ENCODE results near the gene NPR1.
A peak's percentile ranks its signal among the peaks of the same experiment; 100 is the strongest.
"Not testable (repeated sequence)": the region's sequence is repeated elsewhere in the genome, so short reads cannot be mapped to it uniquely, and the experiment has no call there.

NPR1 gene

DNA sequence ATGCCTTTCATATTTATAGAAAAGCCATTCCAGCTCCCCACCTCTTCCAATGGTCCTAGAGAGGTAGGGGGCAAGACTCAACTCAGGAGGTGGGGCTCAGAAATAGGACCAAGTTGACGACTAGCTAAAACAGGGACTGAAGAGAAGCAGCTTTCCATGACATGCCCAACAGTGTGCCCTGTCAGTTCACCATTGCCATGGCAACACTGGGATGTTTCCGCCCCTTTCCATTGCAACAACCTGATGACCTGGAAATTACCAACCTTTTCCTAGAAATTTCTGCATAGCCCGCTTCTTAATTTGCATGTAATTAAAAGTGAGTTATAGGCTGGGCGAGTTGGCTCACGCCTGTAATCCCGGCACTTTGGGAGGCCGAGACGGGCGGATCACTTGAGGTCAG is 27.0 kb downstream of the NPR1 start:
- POLR2A ChIA-PET, result interaction anchor here (1.8 kb wide), 1 partner anchor 23 kb away, joined by 7 read pairs; the partner anchor contains the start of gene INTS3
- TF ChIP-seq PKNOX1 (IDR thresholded peaks at IDR 0.05) (0 out of 2 replicates have a peak, but pooled peaks have one; percentile 47), FOXA1 (IDR thresholded peaks at IDR 0.05) (no peak)
- CTCF ChIA-PET, result interaction anchor here (0.6 kb wide), 1 partner anchor 91 kb away, joined by 3 read pairs; no protein-coding TSS in a partner anchor
- no peak for DNase-seq (ENCODE audit: extremely low spot score)

GRCh38 chr1:153711026-153711425 is 32.5 kb downstream of the NPR1 start:
- CTCF ChIA-PET, result no interaction called here
- TF ChIP-seq SUZ12 (IDR thresholded peaks at IDR 0.05) (no peak), ZNF384 (IDR thresholded peaks at IDR 0.05) (no peak), PKNOX1 (IDR thresholded peaks at IDR 0.05) (no peak), L3MBTL2 (conservative IDR thresholded peaks at IDR 0.05) (no peak), HDGF (IDR thresholded peaks at IDR 0.05; ENCODE audit: borderline replicate concordance) (no peak), CTBP1 (IDR thresholded peaks at IDR 0.05; ENCODE audit: borderline replicate concordance) (no peak), LEF1 (IDR thresholded peaks at IDR 0.05; ENCODE audit: borderline replicate concordance) (no peak), NFRKB (IDR thresholded peaks at IDR 0.05) (no peak), FOXK2 (IDR thresholded peaks at IDR 0.05) (no peak), ELF4 (IDR thresholded peaks at IDR 0.05) (no peak), BHLHE40 (IDR thresholded peaks at IDR 0.05; ENCODE audit: borderline replicate concordance) (no peak), SP1 (IDR thresholded peaks at IDR 0.05) (no peak), TARDBP (IDR thresholded peaks at IDR 0.05) (no peak), ARNT (IDR thresholded peaks at IDR 0.05) (no peak), FOXM1 (IDR thresholded peaks at IDR 0.05; ENCODE audit: borderline replicate concordance) (no peak), FOXA1 (IDR thresholded peaks at IDR 0.05) (no peak)
- no peak for DNase-seq (ENCODE audit: extremely low spot score)
- POLR2A ChIA-PET, result no interaction called here

DNA sequence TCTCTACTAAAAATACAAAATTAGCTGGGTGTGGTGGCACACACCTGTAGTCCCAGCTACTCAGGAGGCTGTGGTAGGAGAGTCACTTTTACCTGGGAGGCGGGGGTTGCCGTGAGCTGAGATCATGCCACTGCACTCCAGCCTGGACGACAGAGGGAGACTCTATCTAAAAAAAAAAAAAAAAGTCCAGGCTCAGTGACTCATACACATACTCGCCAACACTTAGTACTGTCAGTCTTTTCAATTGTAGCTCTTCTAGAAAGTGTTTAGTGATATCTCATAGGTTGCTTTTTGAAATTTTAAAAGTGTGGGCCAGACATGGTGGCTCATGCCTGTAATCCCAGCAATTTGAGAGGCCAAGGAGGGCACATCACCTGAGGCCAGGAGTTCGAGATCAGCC is 37.7 kb downstream of the NPR1 start:
- CTCF ChIA-PET; DNase-seq (ENCODE audit: extremely low spot score): not testable (repeated sequence)
- POLR2A ChIA-PET, result interaction anchor here (1.8 kb wide), 1 partner anchor 11 kb away, joined by 9 read pairs; the partner anchor contains the start of gene INTS3
- TF ChIP-seq ZNF384 (IDR thresholded peaks at IDR 0.05), result peak; percentile 48; the same call in 1 of the 2 replicates

- POLR2A ChIA-PET, result interaction anchor here (1.1 kb wide), 1 partner anchor 10 kb away, joined by 8 read pairs; the partner anchor contains the start of gene INTS3
- DNase-seq (ENCODE audit: extremely low spot score), result no peak
- CTCF ChIA-PET, result no interaction called here
- TF ChIP-seq LEF1 (IDR thresholded peaks at IDR 0.05; ENCODE audit: borderline replicate concordance) (no peak), SUZ12 (IDR thresholded peaks at IDR 0.05) (no peak), PKNOX1 (IDR thresholded peaks at IDR 0.05) (no peak), L3MBTL2 (conservative IDR thresholded peaks at IDR 0.05) (no peak), ELF4 (IDR thresholded peaks at IDR 0.05) (no peak), CTBP1 (IDR thresholded peaks at IDR 0.05; ENCODE audit: borderline replicate concordance) (no peak), FOXK2 (IDR thresholded peaks at IDR 0.05) (no peak), BHLHE40 (IDR thresholded peaks at IDR 0.05; ENCODE audit: borderline replicate concordance) (no peak), ARNT (IDR thresholded peaks at IDR 0.05) (no peak)
These were observed 38.8 kb downstream of the NPR1 start for GRCh38 chr1:153717330-153717729.

DNA sequence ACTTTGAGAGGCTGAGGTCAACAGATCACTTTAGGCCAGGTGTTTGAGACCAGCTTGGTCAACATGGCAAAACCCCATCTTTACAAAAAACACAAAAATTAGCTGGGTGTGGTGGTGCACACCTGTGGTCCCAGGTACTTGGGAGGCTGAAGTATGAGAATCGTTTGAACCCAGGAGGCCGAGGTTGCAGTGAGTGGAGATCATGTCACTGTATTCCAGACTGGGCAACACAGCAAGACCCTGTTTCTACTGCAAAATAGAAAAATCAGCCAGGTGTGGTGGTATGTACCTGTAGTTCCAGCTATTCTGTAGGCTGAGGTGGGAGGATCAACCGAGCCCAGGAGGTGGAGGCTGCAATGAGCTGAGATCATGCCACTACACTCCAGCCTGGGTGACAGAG is 45.2 kb downstream of the NPR1 start:
- POLR2A ChIA-PET, result no interaction called here

DNA sequence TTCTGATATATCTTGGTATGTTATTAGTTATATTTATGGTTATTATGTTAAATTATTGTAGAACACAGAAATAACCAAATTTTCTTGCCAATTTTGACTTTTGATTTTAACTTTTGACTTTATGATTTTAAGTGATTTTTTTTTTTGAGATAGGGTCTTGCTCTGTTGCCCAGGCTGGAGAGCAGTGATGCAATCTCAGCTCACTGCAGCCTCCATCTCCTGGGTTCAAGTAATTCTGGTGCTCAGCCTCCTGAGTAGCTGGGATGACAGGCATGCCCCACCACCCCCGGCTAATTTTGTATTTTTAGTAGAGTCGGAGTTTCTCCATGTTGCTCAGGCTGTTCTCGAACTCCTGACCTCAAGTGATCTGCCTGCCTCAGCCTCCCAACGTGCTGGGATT is 46.1 kb downstream of the NPR1 start:
- CTCF ChIA-PET; DNase-seq (ENCODE audit: extremely low spot score); POLR2A ChIA-PET: not testable (repeated sequence)

More for the DNA sequence above, 45.2 kb downstream of the NPR1 start:
- CTCF ChIA-PET, result no interaction called here
- TF ChIP-seq ZNF384 (IDR thresholded peaks at IDR 0.05) (no peak), CTBP1 (IDR thresholded peaks at IDR 0.05; ENCODE audit: borderline replicate concordance) (no peak), BHLHE40 (IDR thresholded peaks at IDR 0.05; ENCODE audit: borderline replicate concordance) (no peak), FOXA1 (IDR thresholded peaks at IDR 0.05) (no peak), ARNT (IDR thresholded peaks at IDR 0.05) (no peak)
- no peak for DNase-seq (ENCODE audit: extremely low spot score)

GRCh38 chr1:153727463-153728304 is 49.2 kb downstream of the NPR1 start, which contains the start of gene INTS3:
Gene INTS3, plus strand, starts transcription at chr1:153728050. Its CDS starts 585 bp downstream, at chr1:153728635.
- CTCF ChIA-PET, result interaction anchor here (0.5 kb wide), 1 partner anchor 190 kb away, joined by 3 read pairs; no protein-coding TSS in a partner anchor
- TF ChIP-seq PKNOX1 (IDR thresholded peaks at IDR 0.05) (peak; percentile 99), L3MBTL2 (conservative IDR thresholded peaks at IDR 0.05) (peak; percentile 98), FOXA1 (IDR thresholded peaks at IDR 0.05) (no peak)
- POLR2A ChIA-PET, result interaction anchor here (0.6 to 2.5 kb wide), 33 partner anchors 8 to 263 kb away, joined by 3 to 24 read pairs (median 4); partner anchors contain the start of genes CHTOP, CREB3L4, ILF2 and RPS27
- peak; percentile 100 for DNase-seq (ENCODE audit: extremely low spot score)

All from HEK293T (cell line).